Esophagus mucosa (tissue), 1 donor: ENCODE measurements around the gene WDR19. TPM values are rescaled to one million over a fixed set of nuclear protein-coding genes. Genes with fewer than 3 reads are reported as not detected.
"Not testable (repeated sequence)": the region's sequence is repeated elsewhere in the genome, so short reads cannot be mapped to it uniquely, and the experiment has no call there.

Experiments used
- ATAC-seq: fragments of 200-7000 bp; cut with Tn5 transposase; one replicate; pipeline ENCODE4 v1.9.1; 2020
- total RNA-seq: library from RNA; stranded (reverse); gene quantifications from one replicate; pipeline ENCODE4 v1.2.4, GENCODE V29; 2023
- donor health status: DM: yes; HTN: yes; CAD: no.

Gene WDR19
- total RNA-seq, 1 donor from 2014 or later, result 9.3 TPM

DNA sequence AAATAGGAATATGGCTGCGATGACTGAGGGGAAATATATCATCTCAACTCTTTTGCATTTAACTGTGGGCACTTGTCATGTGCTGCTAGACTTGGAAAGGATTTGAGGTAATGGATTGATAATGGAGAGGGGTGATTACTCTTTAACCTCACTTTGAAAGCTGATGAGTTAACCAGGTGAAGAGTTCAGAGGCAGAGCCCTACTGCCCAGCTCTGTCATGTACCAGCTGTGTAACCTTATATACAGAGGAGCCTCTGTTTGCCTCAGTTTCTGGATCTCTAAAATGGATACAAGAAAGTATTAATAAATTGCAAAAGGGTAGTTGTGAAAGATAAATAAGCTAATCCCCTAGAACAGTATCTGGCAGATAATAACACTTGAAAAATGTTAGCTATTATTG is 51.5 kb downstream of the WDR19 start:
- ATAC-seq, result no peak

- no peak for ATAC-seq
These were observed 52.7 kb downstream of the WDR19 start for GRCh38 chr4:39235021-39235420.

GRCh38 chr4:39235696-39236095 is 53.4 kb downstream of the WDR19 start:
- no peak for ATAC-seq

DNA sequence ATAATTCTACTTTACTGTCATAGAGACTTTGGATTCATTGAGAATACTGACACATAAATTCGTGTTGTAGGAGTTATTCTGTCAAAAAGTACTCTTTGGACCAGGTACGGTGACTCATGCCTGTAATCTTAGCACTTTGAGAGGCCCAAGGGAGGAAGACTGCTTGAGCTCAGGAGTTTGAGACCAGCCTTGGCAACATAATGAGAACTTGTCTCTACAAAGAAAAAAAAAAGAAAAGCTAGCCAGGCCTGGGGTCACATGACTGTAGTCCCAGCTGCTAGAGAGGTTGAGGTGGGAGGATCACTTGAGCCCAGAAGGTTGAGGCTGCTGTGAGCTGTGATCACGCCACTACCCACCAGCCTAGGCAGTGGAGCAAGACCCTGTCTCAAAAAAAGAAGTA is 54.9 kb downstream of the WDR19 start:
- no peak for ATAC-seq

GRCh38 chr4:39243462-39243861 is 61.1 kb downstream of the WDR19 start:
- no peak for ATAC-seq

GRCh38 chr4:39255266-39255665 is 72.9 kb downstream of the WDR19 start:
- ATAC-seq, result no peak

DNA sequence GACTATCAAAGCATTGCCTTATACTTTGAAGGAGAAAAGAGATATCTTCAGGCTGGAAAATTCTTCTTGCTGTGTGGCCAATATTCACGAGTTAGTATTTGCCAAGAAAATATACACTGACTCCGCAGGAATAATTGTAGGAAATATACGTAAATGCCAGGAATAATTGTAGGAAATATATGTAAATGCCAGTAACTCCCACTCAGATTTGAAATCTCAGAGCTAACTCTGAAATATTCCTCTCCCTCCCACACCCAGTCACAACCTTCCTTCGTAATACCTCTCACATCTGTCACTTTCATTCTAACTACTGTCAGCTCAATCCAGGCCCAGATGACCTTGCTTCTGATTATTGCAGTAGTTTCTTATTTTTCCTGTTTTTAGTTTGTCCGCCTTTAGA is 73.5 kb downstream of the WDR19 start:
- ATAC-seq, result no peak

DNA sequence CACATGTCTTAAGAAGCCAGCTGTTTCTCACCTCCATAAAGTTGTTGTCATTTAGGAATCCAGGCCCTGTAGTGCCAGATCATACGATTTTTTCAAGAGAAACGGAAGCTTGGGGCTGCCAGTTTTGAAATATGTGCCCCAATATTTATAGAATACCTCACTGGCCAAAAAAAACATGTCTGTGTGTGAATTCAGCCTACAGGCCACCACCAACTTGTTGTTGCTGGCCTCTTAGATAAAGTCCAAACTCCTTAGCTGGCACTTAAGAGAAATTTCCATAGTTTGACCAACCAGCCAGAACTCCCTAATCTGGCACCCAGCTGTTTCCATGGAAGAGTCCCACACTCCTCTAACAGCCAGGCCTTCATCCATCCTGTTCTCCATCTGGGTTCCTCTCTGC is 74.1 kb downstream of the WDR19 start:
- no peak for ATAC-seq

- ATAC-seq, result no peak
These were observed 77.4 kb downstream of the WDR19 start for GRCh38 chr4:39259571-39260330.

DNA sequence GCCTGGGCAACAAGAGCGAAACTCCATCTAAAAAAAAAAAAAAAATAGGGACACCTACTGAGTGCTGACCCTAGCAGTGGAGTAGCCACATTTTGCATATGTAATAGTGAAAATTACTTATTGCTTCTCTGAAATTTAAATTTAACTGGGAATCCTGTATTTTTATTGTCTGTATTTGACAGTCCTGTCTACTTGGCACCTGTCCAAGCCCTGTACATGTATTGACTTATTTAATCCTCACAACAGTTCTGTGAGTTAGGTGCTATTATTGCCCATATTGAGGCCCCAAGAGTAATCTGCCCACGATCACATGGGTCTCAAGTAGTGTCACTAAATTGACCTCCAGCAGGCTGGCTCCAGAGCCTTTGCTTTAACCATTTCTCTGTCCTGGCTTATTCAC is 81.6 kb downstream of the WDR19 start:
- no peak for ATAC-seq

DNA sequence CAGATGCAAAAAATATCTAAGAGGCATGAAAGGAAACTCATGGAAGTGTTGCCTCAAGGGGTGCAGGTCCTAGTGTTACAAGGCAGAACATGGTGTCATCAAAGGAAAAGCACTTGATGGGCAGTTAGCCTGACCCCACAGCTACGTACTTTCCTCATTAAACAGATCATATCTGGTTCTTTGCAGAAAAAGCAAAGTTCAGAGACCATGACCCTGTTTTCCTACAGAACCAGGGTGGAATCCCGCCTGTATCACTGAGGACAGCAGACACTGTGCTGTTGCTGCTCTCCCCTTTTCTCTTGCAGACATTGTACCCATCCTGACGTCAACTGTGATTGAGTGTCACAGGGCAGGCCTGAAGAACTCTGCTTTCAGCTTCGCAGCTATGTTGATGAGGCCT is 92.2 kb downstream of the WDR19 start:
- no peak for ATAC-seq

GRCh38 chr4:39277661-39278060 is 95.3 kb downstream of the WDR19 start:
- not testable (repeated sequence) for ATAC-seq

GRCh38 chr4:39278476-39278875 is 96.1 kb downstream of the WDR19 start:
- ATAC-seq, result no peak

GRCh38 chr4:39279416-39279815 is 97.1 kb downstream of the WDR19 start:
- ATAC-seq, result no peak

DNA sequence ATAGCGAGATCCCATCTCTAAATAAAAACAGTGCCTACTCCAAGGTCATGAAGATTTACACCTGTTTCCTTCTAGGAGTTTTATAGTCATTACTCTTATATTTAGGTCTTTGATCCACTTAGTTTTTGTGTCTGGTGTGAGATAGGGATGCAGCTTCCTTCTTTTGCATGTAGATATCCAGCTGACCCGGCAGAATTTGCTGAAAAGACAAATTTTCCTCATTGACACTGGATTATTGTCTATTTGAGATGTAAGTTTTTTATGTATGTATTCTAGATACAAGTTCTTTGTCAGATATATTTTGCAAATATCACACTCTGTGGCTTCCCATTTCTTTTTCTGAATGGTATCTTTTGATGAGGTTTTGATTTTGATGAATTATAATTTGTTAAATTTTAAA is 98.4 kb downstream of the WDR19 start:
- no peak for ATAC-seq

DNA sequence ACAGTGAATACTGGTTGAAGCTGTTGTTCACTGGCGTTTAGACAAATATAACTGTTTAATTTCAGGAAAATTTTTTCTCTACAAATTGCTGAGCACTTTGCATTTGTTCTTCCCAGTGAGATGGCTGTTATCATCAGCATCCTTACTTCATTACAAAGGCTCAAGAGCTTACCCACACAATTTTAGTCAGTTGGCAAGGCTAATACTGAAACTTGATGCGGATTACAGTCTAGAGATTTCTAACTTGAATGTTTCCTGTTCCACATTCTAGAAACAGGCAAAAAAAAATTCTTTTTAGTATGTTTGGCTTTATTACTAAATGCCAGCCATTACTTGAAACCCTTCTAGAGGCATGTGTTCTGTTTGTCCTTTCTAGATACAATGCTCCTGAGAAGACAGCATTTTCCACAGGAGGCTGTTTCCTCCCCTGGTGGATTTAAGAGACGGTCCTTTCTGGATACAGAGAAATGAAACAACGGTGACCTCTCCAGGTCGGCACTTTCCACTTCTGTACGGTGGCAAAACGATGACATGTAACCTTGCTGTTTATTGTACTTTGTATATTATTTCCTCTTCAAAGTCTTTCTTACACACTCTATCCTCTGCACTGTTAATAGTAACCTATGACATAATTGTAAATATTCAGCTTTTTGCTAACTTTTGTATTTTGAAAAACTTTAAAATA is 102.9 kb downstream of the WDR19 start:
- no peak for ATAC-seq

DNA sequence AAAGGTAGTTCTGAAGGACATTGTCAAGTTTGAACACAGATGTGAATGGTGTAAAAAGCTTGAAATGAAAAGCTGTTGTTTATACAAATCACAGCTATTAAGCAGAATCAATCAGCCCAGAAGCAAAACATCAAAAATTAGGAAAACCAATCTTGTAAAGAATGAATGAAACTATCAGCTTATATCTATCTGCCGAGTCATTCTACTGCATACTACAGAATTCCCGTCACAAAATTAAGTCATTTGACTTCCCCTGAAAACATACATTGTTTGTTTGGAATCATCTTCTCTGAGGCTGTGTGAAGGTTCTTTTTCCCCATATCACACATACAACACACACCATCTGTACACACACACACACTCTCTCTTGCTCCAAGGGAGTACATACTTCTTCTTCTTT is 103.5 kb downstream of the WDR19 start:
- ATAC-seq, result no peak

- no peak for ATAC-seq
These were observed 103.9 kb downstream of the WDR19 start for GRCh38 chr4:39286263-39286662.

DNA sequence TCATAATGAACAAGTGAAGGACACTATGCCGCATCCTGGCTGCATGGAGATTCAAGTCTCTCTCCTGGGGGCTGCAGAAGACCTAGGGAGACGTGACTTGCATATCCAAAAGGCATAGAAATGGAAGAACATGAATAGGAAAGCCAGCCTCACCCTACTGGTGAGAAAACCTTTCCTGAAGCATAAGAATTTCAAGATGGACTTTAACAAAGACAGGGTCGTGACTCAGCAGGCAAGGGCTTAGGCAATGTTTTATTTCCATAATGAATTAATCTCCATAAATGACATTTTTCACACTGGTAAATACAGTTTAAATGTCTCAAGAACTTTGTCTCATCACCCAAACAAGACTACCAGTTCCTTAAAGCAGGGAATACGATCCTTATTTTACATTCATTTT is 104.9 kb downstream of the WDR19 start:
- no peak for ATAC-seq

DNA sequence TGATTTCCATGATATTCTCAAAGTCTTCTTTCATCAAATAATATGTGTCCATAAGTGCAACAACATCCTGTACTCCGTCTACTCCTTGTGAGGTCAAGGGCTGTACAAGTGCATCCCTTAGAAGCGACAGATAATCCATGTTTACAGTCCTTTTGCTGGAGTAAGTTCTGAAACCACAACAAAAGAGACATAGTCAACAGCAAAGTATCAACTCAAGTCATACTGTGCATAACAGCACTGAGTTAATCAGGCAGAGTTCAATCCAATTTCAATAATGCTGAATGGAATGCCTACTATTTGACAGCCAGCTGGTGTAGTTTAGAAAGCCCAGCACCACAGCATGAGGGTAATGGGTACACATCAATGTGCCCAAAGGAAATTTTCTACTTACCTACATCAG is 109.4 kb downstream of the WDR19 start:
- ATAC-seq, result no peak

GRCh38 chr4:39292433-39292832 is 110.1 kb downstream of the WDR19 start:
- ATAC-seq, result not testable (repeated sequence)

DNA sequence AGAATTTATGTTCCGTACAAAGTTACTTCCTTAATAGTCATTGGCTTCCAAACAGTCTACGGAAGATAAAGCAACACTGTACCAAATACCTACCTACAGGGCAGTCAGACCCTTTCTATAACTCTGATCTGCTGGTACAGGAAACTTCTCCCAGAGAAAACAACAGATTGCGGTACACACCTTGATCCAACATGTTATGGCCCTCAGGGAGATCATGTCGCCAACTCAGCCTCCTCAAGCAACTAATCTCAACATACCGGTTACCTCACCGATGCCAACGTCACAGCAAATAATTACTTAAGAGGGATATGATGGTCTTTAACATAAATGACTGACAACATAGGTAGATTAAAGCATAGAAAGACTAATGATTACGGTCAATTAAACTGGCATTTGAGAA is 113.5 kb downstream of the WDR19 start:
- peak; percentile 74 for ATAC-seq

DNA sequence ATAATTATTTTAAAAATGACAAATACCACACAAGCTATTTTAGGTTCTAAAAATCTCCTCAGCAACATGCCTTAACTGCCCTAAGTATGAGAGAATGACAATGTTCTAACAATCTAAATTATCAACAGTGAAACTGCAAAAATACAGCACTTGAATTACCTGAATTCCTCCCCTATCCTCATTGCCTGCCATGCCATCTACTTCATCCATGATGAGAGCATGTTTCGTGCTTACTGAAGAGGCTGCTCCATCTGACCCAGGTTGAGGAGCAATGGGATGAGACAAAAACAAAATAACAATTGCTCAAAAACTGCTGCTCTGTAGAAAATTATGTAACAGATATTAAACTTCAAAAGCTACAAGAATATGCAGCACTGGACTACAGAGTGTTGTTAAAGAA is 120.6 kb downstream of the WDR19 start:
- ATAC-seq, result no peak

DNA sequence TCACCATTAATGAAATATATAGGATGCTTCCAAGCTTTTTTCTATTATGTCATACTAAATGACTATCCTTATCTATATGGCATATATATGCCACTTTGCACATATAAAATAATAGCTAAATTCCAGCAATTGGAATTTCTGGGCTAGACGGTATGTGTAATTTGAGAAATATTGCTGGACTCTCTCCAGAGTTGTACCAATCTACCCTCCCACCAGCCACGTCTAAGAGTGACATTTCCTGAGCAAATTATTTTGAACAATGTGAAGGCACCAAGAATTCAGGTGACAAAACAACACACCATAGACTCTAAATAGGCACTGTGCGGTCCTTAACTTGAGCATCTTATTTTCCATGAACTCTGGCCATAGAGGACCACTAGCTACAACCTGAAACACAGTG is 121.5 kb downstream of the WDR19 start:
- ATAC-seq, result no peak

- ATAC-seq, result no peak
These were observed 122.3 kb downstream of the WDR19 start for GRCh38 chr4:39304651-39305050.
